K562 (cell line): ENCODE measurements around the gene FAM186B. TPM values are rescaled to one million over a fixed set of nuclear protein-coding genes. Genes with fewer than 3 reads are reported as not detected.

Experiments
- C11orf30 ChIP-seq: fragments of 450-650 bp; IDR thresholded peaks from 2 replicates; pipeline ENCODE4 v1.6.1; 2016; ENCODE audit warnings: low read depth, mild to moderate bottlenecking
- CHCHD3 ChIP-seq: fragments of 250-450 bp; sonication (Bioruptor Pico); IDR thresholded peaks from 2 replicates; pipeline ENCODE4 v2.1.2; 2022; ENCODE audit warnings: mild to moderate bottlenecking
- GABPB1 ChIP-seq: sonication (generic); formaldehyde crosslinking; IDR thresholded peaks from 2 replicates; pipeline ENCODE4 v1.8.0; 2022; ENCODE audit warnings: mild to moderate bottlenecking, missing genetic modification reagents
- HCFC1 ChIP-seq: IDR thresholded peaks from 2 replicates; pipeline ENCODE4 v1.6.1; 2012; ENCODE audit warnings: low read depth, low read length, improper control_type of control experiment
- HDAC2 ChIP-seq: fragments of 450-650 bp; IDR thresholded peaks from 2 replicates; pipeline ENCODE4 v1.6.1; 2016; ENCODE audit warnings: mild to moderate bottlenecking
- HMG20A ChIP-seq: fragments of 450-650 bp; formaldehyde crosslinking; conservative IDR thresholded peaks from 2 replicates; pipeline ENCODE4 v1.4.0; 2020; ENCODE audit warnings: mild to moderate bottlenecking, mixed read lengths
- MTA1 ChIP-seq: fragments of 450-650 bp; IDR thresholded peaks from 2 replicates; pipeline ENCODE4 v1.6.1; 2017; ENCODE audit warnings: borderline replicate concordance
- MTF1 ChIP-seq: fragments of 250-450 bp; sonication (Bioruptor Pico); IDR thresholded peaks from 2 replicates; pipeline ENCODE4 v1.9.0; 2021; ENCODE audit warnings: moderate library complexity, mild to moderate bottlenecking, inconsistent platforms, borderline replicate concordance
- PML ChIP-seq: IDR thresholded peaks from 2 replicates; pipeline ENCODE4 v1.6.1; 2012; ENCODE audit warnings: low read length, inconsistent platforms
- RBM39 ChIP-seq: fragments of 200-400 bp; formaldehyde crosslinking; optimal IDR thresholded peaks from 2 replicates; pipeline ENCODE3; 2018; ENCODE audit warnings: low read depth, low read length
- TAF7 ChIP-seq: fragments of 450-650 bp; IDR thresholded peaks from 2 replicates; pipeline ENCODE4 v1.6.1; 2016; ENCODE audit warnings: missing genetic modification characterization, missing compliant biosample characterization
- TAL1 ChIP-seq: fragments of 450-650 bp; IDR thresholded peaks from 2 replicates; pipeline ENCODE4 v1.6.1; 2016; ENCODE audit warnings: mild to moderate bottlenecking
- ZFP1 ChIP-seq: fragments of 450-650 bp; formaldehyde crosslinking; IDR thresholded peaks from 2 replicates; pipeline ENCODE4 v1.4.0; 2020; ENCODE audit warnings: mild to moderate bottlenecking, mixed read lengths
- ZNF384 ChIP-seq: IDR thresholded peaks from 2 replicates; pipeline ENCODE4 v1.6.1; 2012; ENCODE audit warnings: low read depth, low read length, improper control_type of control experiment
- ZNF583 ChIP-seq: fragments of 250-450 bp; sonication (Bioruptor Pico); IDR thresholded peaks from 2 replicates; pipeline ENCODE4 v1.4.0; 2020
- ZNF778 ChIP-seq: fragments of 450-650 bp; formaldehyde crosslinking; IDR thresholded peaks from 2 replicates; pipeline ENCODE4 v1.4.0; 2020; ENCODE audit warnings: mild to moderate bottlenecking, moderate library complexity
- polyA plus RNA-seq, 8 experiments: library from polyadenylated mRNA; depleted of rRNA in 4 of 8; stranded (reverse) in 5 of 8; unstranded in 3 of 8; fragments of >200 nt; fragmentation: Nextera tagmentation in 2 of 8; fragmentation: Illumina TruSeq in 1 of 8; extraction: Ambion mirVana in 2 of 8; extraction: Trizol in 1 of 8; gene quantifications; 2 replicates each; pipeline versions ENCODE4 v1.2.1 to v1.2.3, GENCODE V29; 2011 to 2014; ENCODE audit warnings: inconsistent platforms in 1 of 8, missing spikeins in 1 of 8
- total RNA-seq, 7 experiments: library from RNA; depleted of rRNA in 6 of 7; stranded (reverse); fragments of >200 nt in 6 of 7; fragmentation: Illumina TruSeq in 2 of 7; extraction: Trizol in 2 of 7; gene quantifications; 2 replicates each; pipeline versions ENCODE4 v1.2.1 to v1.2.3, GENCODE V29; 2011 to 2021; ENCODE audit warnings: low replicate concordance in 1 of 7
- TF ChIP-seq, protein P1 (sequence below), 3 experiments: fragments of 200-800 bp in 1 of 3; fragments of 250-450 bp in 1 of 3; fragments of 450-650 bp in 1 of 3; sonication (Bioruptor Pico) in 1 of 3; sonication (Bioruptor generic) in 1 of 3; formaldehyde crosslinking in 1 of 3; IDR thresholded peaks; 2 replicates each; pipeline versions ENCODE4 v1.6.1 to v1.8.0; 2016 to 2022; ENCODE audit warnings: mild to moderate bottlenecking in 2 of 3, missing genetic modification characterization in 2 of 3, missing compliant biosample characterization in 1 of 3, moderate library complexity in 1 of 3
- TF ChIP-seq, protein P2 (sequence below): fragments of 250-450 bp; sonication (Bioruptor Pico); IDR thresholded peaks from 2 replicates; pipeline ENCODE4 v1.4.0; 2020; ENCODE audit warnings: mild to moderate bottlenecking, moderate library complexity
- TF ChIP-seq, protein P3 (sequence below): sonication (generic); formaldehyde crosslinking; IDR thresholded peaks from 2 replicates; pipeline ENCODE4 v1.8.0; 2023; ENCODE audit warnings: mild to moderate bottlenecking, missing genetic modification reagents
- TF ChIP-seq, protein P4 (sequence below): fragments of 250-450 bp; sonication (Bioruptor Pico); IDR thresholded peaks from 2 replicates; pipeline ENCODE4 v1.8.0; 2021; ENCODE audit warnings: moderate library complexity, mild to moderate bottlenecking, inconsistent platforms
- TF ChIP-seq, protein P5 (sequence below): sonication (generic); formaldehyde crosslinking; IDR thresholded peaks from 2 replicates; pipeline ENCODE4 v1.4.0; 2020; ENCODE audit warnings: mild to moderate bottlenecking, missing genetic modification reagents

The FAM186B gene
- total and polyA plus RNA-seq, 9 of the 15 experiments (the other 6 are each of a cell fraction or from before 2014, with no cell fraction given), result 0.07 to 0.42 (median 0.15) TPM

DNA sequence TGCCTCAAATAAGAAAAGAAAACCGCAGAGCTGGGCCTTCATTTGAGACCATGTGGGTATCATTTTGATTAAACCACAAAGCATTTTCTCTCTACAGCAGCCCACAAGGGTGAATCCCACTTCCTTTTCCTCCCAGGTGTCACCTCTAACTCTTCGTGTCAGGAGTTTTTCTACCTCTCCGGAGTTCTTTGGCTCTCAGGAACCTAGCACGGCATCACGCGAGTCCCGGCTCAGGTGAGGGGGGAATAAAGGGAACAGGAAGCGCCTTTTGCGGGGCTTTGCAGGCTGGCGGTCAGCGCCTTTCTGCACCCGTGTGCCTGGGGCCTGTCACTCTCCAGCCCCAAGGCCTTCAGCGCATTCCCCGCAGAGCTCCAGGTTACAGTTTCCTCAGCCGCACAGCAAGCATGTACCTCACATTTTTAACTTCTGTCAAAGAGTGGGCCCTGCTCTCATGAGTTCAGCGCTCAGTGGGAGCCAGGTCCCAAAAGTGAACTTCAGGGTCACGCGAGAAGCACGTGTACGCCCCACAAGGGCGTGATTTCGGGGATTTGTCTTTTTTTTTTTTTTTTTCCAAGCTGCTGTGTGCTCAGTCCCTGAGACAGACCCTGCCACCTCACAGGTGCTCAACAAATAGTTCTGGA, 17.2 kb upstream of the FAM186B start (continued):
- TF ChIP-seq, protein P1, sequence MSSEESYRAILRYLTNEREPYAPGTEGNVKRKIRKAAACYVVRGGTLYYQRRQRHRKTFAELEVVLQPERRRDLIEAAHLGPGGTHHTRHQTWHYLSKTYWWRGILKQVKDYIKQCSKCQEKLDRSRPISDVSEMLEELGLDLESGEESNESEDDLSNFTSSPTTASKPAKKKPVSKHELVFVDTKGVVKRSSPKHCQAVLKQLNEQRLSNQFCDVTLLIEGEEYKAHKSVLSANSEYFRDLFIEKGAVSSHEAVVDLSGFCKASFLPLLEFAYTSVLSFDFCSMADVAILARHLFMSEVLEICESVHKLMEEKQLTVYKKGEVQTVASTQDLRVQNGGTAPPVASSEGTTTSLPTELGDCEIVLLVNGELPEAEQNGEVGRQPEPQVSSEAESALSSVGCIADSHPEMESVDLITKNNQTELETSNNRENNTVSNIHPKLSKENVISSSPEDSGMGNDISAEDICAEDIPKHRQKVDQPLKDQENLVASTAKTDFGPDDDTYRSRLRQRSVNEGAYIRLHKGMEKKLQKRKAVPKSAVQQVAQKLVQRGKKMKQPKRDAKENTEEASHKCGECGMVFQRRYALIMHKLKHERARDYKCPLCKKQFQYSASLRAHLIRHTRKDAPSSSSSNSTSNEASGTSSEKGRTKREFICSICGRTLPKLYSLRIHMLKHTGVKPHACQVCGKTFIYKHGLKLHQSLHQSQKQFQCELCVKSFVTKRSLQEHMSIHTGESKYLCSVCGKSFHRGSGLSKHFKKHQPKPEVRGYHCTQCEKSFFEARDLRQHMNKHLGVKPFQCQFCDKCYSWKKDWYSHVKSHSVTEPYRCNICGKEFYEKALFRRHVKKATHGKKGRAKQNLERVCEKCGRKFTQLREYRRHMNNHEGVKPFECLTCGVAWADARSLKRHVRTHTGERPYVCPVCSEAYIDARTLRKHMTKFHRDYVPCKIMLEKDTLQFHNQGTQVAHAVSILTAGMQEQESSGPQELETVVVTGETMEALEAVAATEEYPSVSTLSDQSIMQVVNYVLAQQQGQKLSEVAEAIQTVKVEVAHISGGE (CRISPR knock-in tag; IDR thresholded peaks at IDR 0.05), result 0 out of 6 replicates have a peak, but pooled peaks of 1 of the 3 experiments have one; percentile 27
- TF ChIP-seq, protein P2, sequence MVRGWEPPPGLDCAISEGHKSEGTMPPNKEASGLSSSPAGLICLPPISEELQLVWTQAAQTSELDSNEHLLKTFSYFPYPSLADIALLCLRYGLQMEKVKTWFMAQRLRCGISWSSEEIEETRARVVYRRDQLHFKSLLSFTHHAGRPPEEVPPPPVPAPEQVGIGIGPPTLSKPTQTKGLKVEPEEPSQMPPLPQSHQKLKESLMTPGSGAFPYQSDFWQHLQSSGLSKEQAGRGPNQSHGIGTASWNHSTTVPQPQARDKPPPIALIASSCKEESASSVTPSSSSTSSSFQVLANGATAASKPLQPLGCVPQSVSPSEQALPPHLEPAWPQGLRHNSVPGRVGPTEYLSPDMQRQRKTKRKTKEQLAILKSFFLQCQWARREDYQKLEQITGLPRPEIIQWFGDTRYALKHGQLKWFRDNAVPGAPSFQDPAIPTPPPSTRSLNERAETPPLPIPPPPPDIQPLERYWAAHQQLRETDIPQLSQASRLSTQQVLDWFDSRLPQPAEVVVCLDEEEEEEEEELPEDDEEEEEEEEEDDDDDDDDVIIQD (CRISPR knock-in tag), result no peak
- TF ChIP-seq, protein P3, sequence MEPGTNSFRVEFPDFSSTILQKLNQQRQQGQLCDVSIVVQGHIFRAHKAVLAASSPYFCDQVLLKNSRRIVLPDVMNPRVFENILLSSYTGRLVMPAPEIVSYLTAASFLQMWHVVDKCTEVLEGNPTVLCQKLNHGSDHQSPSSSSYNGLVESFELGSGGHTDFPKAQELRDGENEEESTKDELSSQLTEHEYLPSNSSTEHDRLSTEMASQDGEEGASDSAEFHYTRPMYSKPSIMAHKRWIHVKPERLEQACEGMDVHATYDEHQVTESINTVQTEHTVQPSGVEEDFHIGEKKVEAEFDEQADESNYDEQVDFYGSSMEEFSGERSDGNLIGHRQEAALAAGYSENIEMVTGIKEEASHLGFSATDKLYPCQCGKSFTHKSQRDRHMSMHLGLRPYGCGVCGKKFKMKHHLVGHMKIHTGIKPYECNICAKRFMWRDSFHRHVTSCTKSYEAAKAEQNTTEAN (CRISPR knock-in tag), result no peak
- TF ChIP-seq TAF7 (tag), result no peak
- peak; percentile 84 for TF ChIP-seq ZNF384
- TF ChIP-seq HDAC2, result 0 out of 2 replicates have a peak, but pooled peaks have one; percentile 69
- TF ChIP-seq MTF1 (CRISPR knock-in tag), result no peak
- no peak for TF ChIP-seq PML
- TF ChIP-seq HMG20A (CRISPR knock-in tag), result no peak
- no peak for TF ChIP-seq ZNF778
- TF ChIP-seq, protein P4, sequence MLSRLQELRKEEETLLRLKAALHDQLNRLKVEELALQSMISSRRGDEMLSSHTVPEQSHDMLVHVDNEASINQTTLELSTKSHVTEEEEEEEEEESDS, result no peak
- no peak for TF ChIP-seq ZNF583 (CRISPR knock-in tag)
- no peak for TF ChIP-seq C11orf30
- no peak for TF ChIP-seq ZFP1 (CRISPR knock-in tag)
- peak; percentile 24; the same call in 1 of the 2 replicates for TF ChIP-seq GABPB1
- no peak for TF ChIP-seq MTA1
- TF ChIP-seq, protein P5, sequence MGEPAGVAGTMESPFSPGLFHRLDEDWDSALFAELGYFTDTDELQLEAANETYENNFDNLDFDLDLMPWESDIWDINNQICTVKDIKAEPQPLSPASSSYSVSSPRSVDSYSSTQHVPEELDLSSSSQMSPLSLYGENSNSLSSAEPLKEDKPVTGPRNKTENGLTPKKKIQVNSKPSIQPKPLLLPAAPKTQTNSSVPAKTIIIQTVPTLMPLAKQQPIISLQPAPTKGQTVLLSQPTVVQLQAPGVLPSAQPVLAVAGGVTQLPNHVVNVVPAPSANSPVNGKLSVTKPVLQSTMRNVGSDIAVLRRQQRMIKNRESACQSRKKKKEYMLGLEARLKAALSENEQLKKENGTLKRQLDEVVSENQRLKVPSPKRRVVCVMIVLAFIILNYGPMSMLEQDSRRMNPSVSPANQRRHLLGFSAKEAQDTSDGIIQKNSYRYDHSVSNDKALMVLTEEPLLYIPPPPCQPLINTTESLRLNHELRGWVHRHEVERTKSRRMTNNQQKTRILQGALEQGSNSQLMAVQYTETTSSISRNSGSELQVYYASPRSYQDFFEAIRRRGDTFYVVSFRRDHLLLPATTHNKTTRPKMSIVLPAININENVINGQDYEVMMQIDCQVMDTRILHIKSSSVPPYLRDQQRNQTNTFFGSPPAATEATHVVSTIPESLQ (CRISPR knock-in tag), result peak; percentile 68; the same call in 1 of the 2 replicates
- TF ChIP-seq CHCHD3 (CRISPR knock-in tag), result no peak
- no peak for TF ChIP-seq HCFC1
- TF ChIP-seq TAL1, result no peak
- no peak for TF ChIP-seq RBM39
